ENCODE data around the gene SLCO1B3.

Gene SLCO1B3

DNA sequence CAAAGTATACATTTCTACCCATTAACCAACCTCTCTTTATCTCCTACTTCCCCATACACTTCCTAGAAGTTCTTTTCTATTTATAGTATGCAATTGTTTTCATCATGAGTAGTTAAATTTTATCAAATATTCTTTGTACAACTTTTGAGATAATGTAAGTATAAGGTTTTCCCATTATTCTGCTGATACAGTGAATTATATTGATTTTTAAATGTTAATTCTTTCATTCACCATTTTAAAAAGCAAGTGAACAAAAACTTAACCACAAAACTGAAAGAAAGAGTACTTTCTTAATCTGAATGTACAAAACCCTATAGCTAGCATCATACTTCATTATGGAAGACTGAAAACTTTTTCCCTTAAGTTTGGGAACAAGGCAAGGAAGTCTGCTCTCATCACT is 9.5 kb upstream of the SLCO1B3 start:
- Histone ChIP-seq H3K27me3 (ENCODE audit: insufficient read depth, poor library complexity, severe bottlenecking) (no peaks in the 10 kb centered on the region), H3K27ac (replicated peaks) (no peak overlapping the region), H3K4me3 (replicated peaks; ENCODE audit: insufficient read depth, low read length) (no peak overlapping the region)
- no peak for DNase-seq (ENCODE audit: low read depth in 1 of 2, low spot score in 1 of 2)
- no peak for TF ChIP-seq POLR2AphosphoS5 (IDR thresholded peaks at IDR 0.05; ENCODE audit: low read depth)
- no peak for TF ChIP-seq GABPA (IDR thresholded peaks at IDR 0.05; ENCODE audit: low read depth)
- TF ChIP-seq, protein P1, sequence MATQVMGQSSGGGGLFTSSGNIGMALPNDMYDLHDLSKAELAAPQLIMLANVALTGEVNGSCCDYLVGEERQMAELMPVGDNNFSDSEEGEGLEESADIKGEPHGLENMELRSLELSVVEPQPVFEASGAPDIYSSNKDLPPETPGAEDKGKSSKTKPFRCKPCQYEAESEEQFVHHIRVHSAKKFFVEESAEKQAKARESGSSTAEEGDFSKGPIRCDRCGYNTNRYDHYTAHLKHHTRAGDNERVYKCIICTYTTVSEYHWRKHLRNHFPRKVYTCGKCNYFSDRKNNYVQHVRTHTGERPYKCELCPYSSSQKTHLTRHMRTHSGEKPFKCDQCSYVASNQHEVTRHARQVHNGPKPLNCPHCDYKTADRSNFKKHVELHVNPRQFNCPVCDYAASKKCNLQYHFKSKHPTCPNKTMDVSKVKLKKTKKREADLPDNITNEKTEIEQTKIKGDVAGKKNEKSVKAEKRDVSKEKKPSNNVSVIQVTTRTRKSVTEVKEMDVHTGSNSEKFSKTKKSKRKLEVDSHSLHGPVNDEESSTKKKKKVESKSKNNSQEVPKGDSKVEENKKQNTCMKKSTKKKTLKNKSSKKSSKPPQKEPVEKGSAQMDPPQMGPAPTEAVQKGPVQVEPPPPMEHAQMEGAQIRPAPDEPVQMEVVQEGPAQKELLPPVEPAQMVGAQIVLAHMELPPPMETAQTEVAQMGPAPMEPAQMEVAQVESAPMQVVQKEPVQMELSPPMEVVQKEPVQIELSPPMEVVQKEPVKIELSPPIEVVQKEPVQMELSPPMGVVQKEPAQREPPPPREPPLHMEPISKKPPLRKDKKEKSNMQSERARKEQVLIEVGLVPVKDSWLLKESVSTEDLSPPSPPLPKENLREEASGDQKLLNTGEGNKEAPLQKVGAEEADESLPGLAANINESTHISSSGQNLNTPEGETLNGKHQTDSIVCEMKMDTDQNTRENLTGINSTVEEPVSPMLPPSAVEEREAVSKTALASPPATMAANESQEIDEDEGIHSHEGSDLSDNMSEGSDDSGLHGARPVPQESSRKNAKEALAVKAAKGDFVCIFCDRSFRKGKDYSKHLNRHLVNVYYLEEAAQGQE (IDR thresholded peaks at IDR 0.05; ENCODE audit: insufficient replicate concordance, low read depth) = no peak
- no peak for TF ChIP-seq SPI1 (IDR thresholded peaks at IDR 0.05; ENCODE audit: borderline replicate concordance, low read depth)
- TF ChIP-seq, protein P2, sequence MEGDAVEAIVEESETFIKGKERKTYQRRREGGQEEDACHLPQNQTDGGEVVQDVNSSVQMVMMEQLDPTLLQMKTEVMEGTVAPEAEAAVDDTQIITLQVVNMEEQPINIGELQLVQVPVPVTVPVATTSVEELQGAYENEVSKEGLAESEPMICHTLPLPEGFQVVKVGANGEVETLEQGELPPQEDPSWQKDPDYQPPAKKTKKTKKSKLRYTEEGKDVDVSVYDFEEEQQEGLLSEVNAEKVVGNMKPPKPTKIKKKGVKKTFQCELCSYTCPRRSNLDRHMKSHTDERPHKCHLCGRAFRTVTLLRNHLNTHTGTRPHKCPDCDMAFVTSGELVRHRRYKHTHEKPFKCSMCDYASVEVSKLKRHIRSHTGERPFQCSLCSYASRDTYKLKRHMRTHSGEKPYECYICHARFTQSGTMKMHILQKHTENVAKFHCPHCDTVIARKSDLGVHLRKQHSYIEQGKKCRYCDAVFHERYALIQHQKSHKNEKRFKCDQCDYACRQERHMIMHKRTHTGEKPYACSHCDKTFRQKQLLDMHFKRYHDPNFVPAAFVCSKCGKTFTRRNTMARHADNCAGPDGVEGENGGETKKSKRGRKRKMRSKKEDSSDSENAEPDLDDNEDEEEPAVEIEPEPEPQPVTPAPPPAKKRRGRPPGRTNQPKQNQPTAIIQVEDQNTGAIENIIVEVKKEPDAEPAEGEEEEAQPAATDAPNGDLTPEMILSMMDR (IDR thresholded peaks at IDR 0.05; ENCODE audit: insufficient read depth, low read length) = no peak

DNA sequence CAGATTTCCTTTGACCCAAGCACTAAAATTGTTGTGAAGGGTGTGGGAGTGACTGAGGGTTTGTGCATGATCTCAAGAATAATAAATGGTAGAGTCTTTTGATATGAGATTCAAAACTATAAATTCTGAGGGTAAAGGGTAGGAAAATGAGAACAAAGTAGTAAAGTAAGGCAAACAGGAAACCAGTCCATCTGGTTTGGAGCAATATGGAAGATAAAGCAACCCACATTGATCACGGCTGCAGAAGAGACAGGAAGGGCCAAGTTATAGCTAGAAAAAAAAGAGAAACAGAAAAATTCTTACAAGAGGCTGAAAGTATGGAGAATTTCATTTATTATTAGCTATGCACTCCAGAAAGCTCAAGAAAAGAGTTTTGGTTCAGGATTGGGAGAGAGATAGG is 4.6 kb upstream of the SLCO1B3 start:
- Histone ChIP-seq H3K4me3 (replicated peaks; ENCODE audit: insufficient read depth, low read length) (no peak overlapping the region), H3K27ac (replicated peaks) (no peak overlapping the region), H3K27me3 (ENCODE audit: insufficient read depth, poor library complexity, severe bottlenecking) (no peaks in the 10 kb centered on the region)
- TF ChIP-seq, protein P1 (IDR thresholded peaks at IDR 0.05; ENCODE audit: insufficient replicate concordance, low read depth) = no peak
- TF ChIP-seq SPI1 (IDR thresholded peaks at IDR 0.05; ENCODE audit: borderline replicate concordance, low read depth) = no peak
- no peak for TF ChIP-seq POLR2AphosphoS5 (IDR thresholded peaks at IDR 0.05; ENCODE audit: low read depth)
- TF ChIP-seq, protein P2 (IDR thresholded peaks at IDR 0.05; ENCODE audit: insufficient read depth, low read length) = no peak
- TF ChIP-seq GABPA (IDR thresholded peaks at IDR 0.05; ENCODE audit: low read depth) = no peak
- no peak for DNase-seq (ENCODE audit: low read depth in 1 of 2, low spot score in 1 of 2)

DNA sequence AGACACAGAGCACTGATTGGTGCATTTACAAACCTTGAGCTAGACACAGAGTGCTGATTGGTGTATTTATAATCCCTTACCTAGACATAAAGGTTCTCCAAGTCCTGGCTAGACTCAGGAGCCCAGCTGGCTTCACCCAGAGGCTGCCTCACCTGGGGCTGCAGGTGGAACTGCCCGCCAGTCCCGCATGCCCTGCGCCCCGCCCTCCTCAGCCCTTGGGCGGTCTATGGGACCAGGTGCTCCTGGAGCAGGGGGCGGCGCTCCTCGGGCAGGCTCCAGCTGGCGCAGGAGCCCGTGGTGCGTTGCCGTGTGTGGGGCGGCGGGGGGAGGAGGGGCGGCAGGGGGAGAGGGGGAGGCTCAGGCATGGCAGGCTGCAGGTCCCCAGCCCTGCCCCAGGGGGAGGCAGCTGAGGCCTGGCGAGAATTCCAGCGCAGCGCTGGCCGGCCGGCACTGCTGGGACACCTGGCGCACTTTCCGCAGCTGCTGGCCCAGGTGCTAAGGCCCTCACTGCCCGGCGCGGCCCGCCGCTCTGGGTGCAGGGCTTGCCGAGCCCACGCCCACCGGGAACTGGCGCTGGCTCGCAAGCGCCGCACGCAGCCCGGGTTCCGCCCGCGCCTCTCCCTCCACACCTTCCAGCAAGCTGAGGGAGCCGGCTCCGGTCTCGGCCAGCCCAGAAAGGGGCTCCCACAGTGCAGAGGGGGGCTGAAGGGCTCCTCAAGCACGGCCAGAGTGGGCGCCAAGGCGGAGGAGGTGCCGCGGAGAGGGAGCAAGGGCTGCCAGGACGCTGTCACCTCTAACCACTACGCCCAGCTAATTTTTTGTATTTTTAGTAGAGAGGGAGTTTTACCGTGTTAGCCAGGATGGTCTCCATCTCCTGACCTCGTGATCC is 3.1 kb upstream of the SLCO1B3 start:
- Histone ChIP-seq H3K4me3 (replicated peaks; ENCODE audit: insufficient read depth, low read length) (no peak overlapping the region), H3K27ac (replicated peaks) (no peak overlapping the region), H3K27me3 (ENCODE audit: insufficient read depth, poor library complexity, severe bottlenecking) (no peaks in the 10 kb centered on the region)
- no peak for TF ChIP-seq GABPA (IDR thresholded peaks at IDR 0.05; ENCODE audit: low read depth)
- TF ChIP-seq, protein P1 (IDR thresholded peaks at IDR 0.05; ENCODE audit: insufficient replicate concordance, low read depth) = no peak
- TF ChIP-seq POLR2AphosphoS5 (IDR thresholded peaks at IDR 0.05; ENCODE audit: low read depth) = no peak
- TF ChIP-seq SPI1 (IDR thresholded peaks at IDR 0.05; ENCODE audit: borderline replicate concordance, low read depth) = no peak
- TF ChIP-seq, protein P2 (IDR thresholded peaks at IDR 0.05; ENCODE audit: insufficient read depth, low read length) = no peak
- no peak for DNase-seq (ENCODE audit: low read depth in 1 of 2, low spot score in 1 of 2)
